NCI-H748 (cell line): Measurements from ENCODE around the gene KCNT1.
"Not testable (repeated sequence)": the region's sequence is repeated elsewhere in the genome, so short reads cannot be mapped to it uniquely, and the experiment has no call there.

ENCODE experiments used
- DNase-seq: peaks from one replicate; lab custom pipeline; 2025; ENCODE audit not compliant: unreplicated experiment; lab: John Stamatoyannopoulos, UW

The KCNT1 gene

GRCh38 chr9:135672786-135673185 lies 29.2 kb upstream of the KCNT1 start:
- not testable (repeated sequence) for DNase-seq

GRCh38 chr9:135673941-135674340 lies 28.0 kb upstream of the KCNT1 start:
- DNase-seq, result no peak

- no peak for DNase-seq
These were observed 27.0 kb upstream of the KCNT1 start for GRCh38 chr9:135674977-135675376.

GRCh38 chr9:135676891-135677290 lies 25.1 kb upstream of the KCNT1 start:
- DNase-seq, result no peak

GRCh38 chr9:135677641-135678168 lies 24.3 kb upstream of the KCNT1 start:
- peak; percentile 10 for DNase-seq

- DNase-seq, result no peak
These were observed 23.6 kb upstream of the KCNT1 start for GRCh38 chr9:135678236-135679017.

- DNase-seq, result no peak
These were observed 21.9 kb upstream of the KCNT1 start for GRCh38 chr9:135680056-135680455.

GRCh38 chr9:135681161-135681560 lies 20.8 kb upstream of the KCNT1 start:
- DNase-seq, result no peak

GRCh38 chr9:135683401-135684034 lies 18.5 kb upstream of the KCNT1 start:
- DNase-seq, result no peak

GRCh38 chr9:135684691-135685090 lies 17.3 kb upstream of the KCNT1 start:
- no peak for DNase-seq

- DNase-seq, result no peak
These were observed 14.8 kb upstream of the KCNT1 start for GRCh38 chr9:135687216-135687615.

GRCh38 chr9:135689011-135689410 lies 13.0 kb upstream of the KCNT1 start:
- DNase-seq, result no peak

GRCh38 chr9:135690836-135691570 lies 11.0 kb upstream of the KCNT1 start:
- DNase-seq, result no peak

- DNase-seq, result no peak
These were observed 9.6 kb upstream of the KCNT1 start for GRCh38 chr9:135692410-135692809.

GRCh38 chr9:135693265-135693664 lies 8.7 kb upstream of the KCNT1 start:
- DNase-seq, result peak; percentile 35

- no peak for DNase-seq
These were observed 8.2 kb upstream of the KCNT1 start for GRCh38 chr9:135693771-135694170.

GRCh38 chr9:135694414-135694813 lies 7.6 kb upstream of the KCNT1 start:
- no peak for DNase-seq

GRCh38 chr9:135695036-135695435 lies 6.9 kb upstream of the KCNT1 start:
- DNase-seq, result no peak

- no peak for DNase-seq
These were observed 6.3 kb upstream of the KCNT1 start for GRCh38 chr9:135695642-135696041.

GRCh38 chr9:135696446-135696845 lies 5.5 kb upstream of the KCNT1 start:
- no peak for DNase-seq

GRCh38 chr9:135697226-135697625 lies 4.8 kb upstream of the KCNT1 start:
- no peak for DNase-seq

GRCh38 chr9:135698236-135698635 lies 3.7 kb upstream of the KCNT1 start:
- DNase-seq, result no peak
